GM12878 (cell line): ENCODE data around the gene HADHA.

Source experiments
- CHD4 ChIP-seq: fragments of 200-600 bp; sonication (generic); IDR thresholded peaks from 2 replicates; pipeline ENCODE4 v1.6.1; 2016; ENCODE audit warnings: mild to moderate bottlenecking
- CTCF ChIP-seq, 3 experiments: IDR thresholded peaks in 2 of 3; conservative IDR thresholded peaks in 1 of 3; 2 replicates each; pipeline ENCODE4 v1.5.1; 2011; ENCODE audit warnings: low read depth in 3 of 3, low read length in 3 of 3, mild to moderate bottlenecking in 3 of 3, control low read depth in 2 of 3, moderate library complexity in 2 of 3, inconsistent platforms in 1 of 3, mixed read lengths in 1 of 3; ENCODE audit not compliant: control insufficient read depth in 2 of 3, insufficient read depth in 1 of 3; ENCODE audit errors: extremely low read depth in 1 of 3
- ETV6 ChIP-seq, 2 experiments: fragments of 450-650 bp in 1 of 2; IDR thresholded peaks in 1 of 2; conservative IDR thresholded peaks in 1 of 2; 2 replicates each; pipeline ENCODE4 v1.6.1; 2014; ENCODE audit warnings: antibody characterized with exemption in 1 of 2, borderline replicate concordance in 1 of 2, low read depth in 1 of 2, mild to moderate bottlenecking in 1 of 2, moderate library complexity in 1 of 2
- FOXM1 ChIP-seq: IDR thresholded peaks from 2 replicates; pipeline ENCODE4 v1.6.1; 2012; ENCODE audit warnings: low read depth, mild to moderate bottlenecking, inconsistent platforms, low read length, moderate library complexity
- IRF4 ChIP-seq: IDR thresholded peaks from 2 replicates; pipeline ENCODE4 v1.6.1; 2011; ENCODE audit warnings: low read depth, low read length
- JUND ChIP-seq: IDR thresholded peaks from 2 replicates; pipeline ENCODE4 v1.6.1; 2012; ENCODE audit warnings: low read depth, mild to moderate bottlenecking, low read length, improper control_type of control experiment, moderate library complexity
- NFIC ChIP-seq: IDR thresholded peaks from 2 replicates; pipeline ENCODE4 v1.6.1; 2012; ENCODE audit warnings: low read depth, mild to moderate bottlenecking, inconsistent platforms, low read length, moderate library complexity
- NFYA ChIP-seq: IDR thresholded peaks from 2 replicates; pipeline ENCODE4 v1.6.1; 2011; ENCODE audit warnings: low read depth, mild to moderate bottlenecking, low read length, improper control_type of control experiment, borderline replicate concordance
- NFYB ChIP-seq: IDR thresholded peaks from 2 replicates; pipeline ENCODE4 v1.6.1; 2011; ENCODE audit warnings: low read depth, mild to moderate bottlenecking, low read length, improper control_type of control experiment, moderate library complexity; ENCODE audit not compliant: insufficient read depth
- PBX3 ChIP-seq: IDR thresholded peaks from 2 replicates; pipeline ENCODE4 v1.6.1; 2011; ENCODE audit warnings: mild to moderate bottlenecking, low read depth, low read length, moderate library complexity; ENCODE audit not compliant: insufficient replicate concordance
- POLR2A ChIP-seq: IDR thresholded peaks from 2 replicates; pipeline ENCODE4 v1.6.1; 2011; ENCODE audit warnings: low read depth, mild to moderate bottlenecking, low read length
- SMC3 ChIP-seq: IDR thresholded peaks from 2 replicates; pipeline ENCODE4 v1.6.1; 2011; ENCODE audit warnings: low read length, improper control_type of control experiment, borderline replicate concordance
- YY1 ChIP-seq: IDR thresholded peaks from 2 replicates; pipeline ENCODE4 v1.6.1; 2011; ENCODE audit warnings: low read depth, mild to moderate bottlenecking, low read length
- ZNF274 ChIP-seq: IDR thresholded peaks from one replicate; pipeline ENCODE4 v1.8.0; 2011; ENCODE audit not compliant: insufficient read length, insufficient read depth

- TF ChIP-seq FOXM1 (no peak), NFIC (no peak), NFYA (no peak), YY1 (no peak), PBX3 (no peak), ZNF274 (no peak), CTCF (IDR thresholded peaks at IDR 0.05 in 2 of 3, conservative IDR thresholded peaks at IDR 0.05 in 1 of 3; ENCODE audit: control insufficient read depth in 2 of 3, extremely low read depth in 1 of 3, insufficient read depth in 1 of 3, low read depth in 3 of 3, low read length in 3 of 3) (no peak), ETV6 (conservative IDR thresholded peaks at IDR 0.05 in 1 of 2, IDR thresholded peaks at IDR 0.05 in 1 of 2; ENCODE audit: borderline replicate concordance in 1 of 2, low read depth in 1 of 2) (no peak), SMC3 (no peak), NFYB (no peak), POLR2A (no peak), CHD4 (no peak), IRF4 (no peak), JUND (no peak)
Measured at GRCh38 chr2:26270373-26270772, 25.9 kb upstream of the HADHA start.
